Heart right ventricle (tissue), 16 donors: ENCODE data around the gene ACTR3. TPM values are rescaled to one million over a fixed set of nuclear protein-coding genes. Genes with fewer than 3 reads are reported as not detected.

Experiments used
- ATAC-seq, 8 donors: fragments of 200-7000 bp; cut with Tn5 transposase; one replicate each; pipeline ENCODE4 v1.9.1; 2020; ENCODE audit warnings: mild to moderate bottlenecking in 8 of 8, moderate library complexity in 8 of 8, moderate number of reproducible peaks in 1 of 8
- DNase-seq, 2 donors: peaks; one replicate each; pipeline ENCODE4 v3.0.0-alpha.2; 2020
- H3K27ac ChIP-seq, 10 donors: fragments of 200-600 bp; sonication (generic) in 2 of 10; one replicate each; pipeline versions ENCODE4 v1.5.0 to v1.8.0; 2020 to 2022; ENCODE audit warnings: mild to moderate bottlenecking in 3 of 10
- H3K27me3 ChIP-seq, 7 donors: fragments of 200-600 bp; one replicate each; pipeline ENCODE4 v1.8.0; 2021 to 2022; ENCODE audit warnings: mild to moderate bottlenecking in 2 of 7
- H3K36me3 ChIP-seq, 9 donors: fragments of 200-600 bp; sonication (generic) in 1 of 9; one replicate each; pipeline versions ENCODE4 v1.5.0 to v1.8.0; 2020 to 2022; ENCODE audit warnings: mild to moderate bottlenecking in 2 of 9
- H3K4me1 ChIP-seq, 9 donors: fragments of 200-600 bp; sonication (generic) in 1 of 9; one replicate each; pipeline versions ENCODE4 v1.5.0 to v1.8.0; 2020 to 2022; ENCODE audit warnings: mild to moderate bottlenecking in 4 of 9
- H3K4me3 ChIP-seq, 10 donors: fragments of 200-600 bp; sonication (generic) in 2 of 10; one replicate each; pipeline versions ENCODE4 v1.5.0 to v1.8.0; 2020 to 2022; ENCODE audit warnings: mild to moderate bottlenecking in 7 of 10, moderate library complexity in 2 of 10
- H3K9me3 ChIP-seq, 11 donors: fragments of 200-600 bp in 10 of 11; sonication (generic) in 2 of 11; one replicate each; pipeline versions ENCODE4 v1.5.0 to v1.8.0; 2013 to 2022; ENCODE audit warnings: mild to moderate bottlenecking in 2 of 11, control low read depth in 1 of 11, moderate library complexity in 1 of 11
- WGBS, 2 donors: extraction: QIAGEN DNeasy Blood & Tissue Kit; methylation state at CpG; one replicate each; pipeline ENCODE4 v1.1.7; 2013; ENCODE audit warnings: inconsistent platforms in 1 of 2; 5-methylcytosine and 5-hydroxymethylcytosine counted together
- intact Hi-C, 10 donors: fragments of 100-400 bp; cut with DNase I; formaldehyde crosslinking; loops; one replicate each; pipeline versions ENCODE4 v1.11.1 to v1.14.2; 2022
- polyA plus RNA-seq, 2 donors: library from polyadenylated mRNA; stranded (reverse); fragments of 200-250 nt; gene quantifications; one replicate each; pipeline ENCODE4 v1.2.3, GENCODE V29; 2013
- total RNA-seq, 10 donors: library from RNA; stranded (reverse); fragmentation: NEBNext Ultra II Directional in 3 of 10; extraction: Animal tissue kit (Norgen Biotek cat#: 25700) in 3 of 10; gene quantifications; one replicate each; pipeline versions ENCODE4 v1.2.1 to v1.2.4, GENCODE V29; 2021 to 2023
- TF ChIP-seq, protein P1 (sequence below), 9 donors: fragments of 200-600 bp; sonication (generic) in 2 of 9; IDR thresholded peaks; one replicate each; pipeline versions ENCODE4 v1.5.0 to v1.8.0; 2021 to 2022; ENCODE audit warnings: antibody characterized with exemption in 9 of 9, mild to moderate bottlenecking in 5 of 9, moderate library complexity in 1 of 9
- donor health status: Arrhythmogenic right ventricular cardiomyopathy.
- donor health status: ischemic (EF 13 %, LVEDD 7.1; RV severe dilation, severe dysfunction).
- donor health status: healthy with polysubstance abuse.
- donor health status: DM: no; HTN: yes; CAD: no.
- donor health status: DM: no; HTN: no; CAD: no.
- donor health status: ischemic (EF 25% LVEDD 6.9; RV normal size, moderate dysfunction).
- donor health status: ischemic (EF 25% LVEDD 5.7; RV mildly dilated, moderate dysfunction).
- donor health status: healthy.
- donor health status: DM: yes; HTN: yes; CAD: no.
- donor health status: Ischemic cardiomyopathy.
- donor health status: ischemic (EF 35%, LVEDD 5.7; RV mildly dilated, moderate dysfunction).
- donor health status: nonischemic (EF 11% LVEDD 7.7; RV severe dilation, severe dysfunction).
- donor health status: DM: yes; HTN: yes; CAD: no.
- donor health status: PGD.
- donor health status: ischemic (EF 29% LVEDD 5.4; RV normal size, mild dysfunction).
- donor health status: nonischemic (EF 23%, LVEDD 6.1; RV moderate dilation, normal function).

The ACTR3 gene
- total and polyA plus RNA-seq, 12 donors, result 12.7 to 167 (median 112) TPM

GRCh38 chr2:113875135-113875534 is 14.8 kb upstream of the ACTR3 start:
- H3K4me1 ChIP-seq, result peaks cover 0 to 45% (median 10%) of the 10 kb centered on the region in 9 donors
- no peaks in the 10 kb centered on the region for H3K9me3 ChIP-seq
- no peak overlapping the region for H3K27ac ChIP-seq
- TF ChIP-seq, protein P1, sequence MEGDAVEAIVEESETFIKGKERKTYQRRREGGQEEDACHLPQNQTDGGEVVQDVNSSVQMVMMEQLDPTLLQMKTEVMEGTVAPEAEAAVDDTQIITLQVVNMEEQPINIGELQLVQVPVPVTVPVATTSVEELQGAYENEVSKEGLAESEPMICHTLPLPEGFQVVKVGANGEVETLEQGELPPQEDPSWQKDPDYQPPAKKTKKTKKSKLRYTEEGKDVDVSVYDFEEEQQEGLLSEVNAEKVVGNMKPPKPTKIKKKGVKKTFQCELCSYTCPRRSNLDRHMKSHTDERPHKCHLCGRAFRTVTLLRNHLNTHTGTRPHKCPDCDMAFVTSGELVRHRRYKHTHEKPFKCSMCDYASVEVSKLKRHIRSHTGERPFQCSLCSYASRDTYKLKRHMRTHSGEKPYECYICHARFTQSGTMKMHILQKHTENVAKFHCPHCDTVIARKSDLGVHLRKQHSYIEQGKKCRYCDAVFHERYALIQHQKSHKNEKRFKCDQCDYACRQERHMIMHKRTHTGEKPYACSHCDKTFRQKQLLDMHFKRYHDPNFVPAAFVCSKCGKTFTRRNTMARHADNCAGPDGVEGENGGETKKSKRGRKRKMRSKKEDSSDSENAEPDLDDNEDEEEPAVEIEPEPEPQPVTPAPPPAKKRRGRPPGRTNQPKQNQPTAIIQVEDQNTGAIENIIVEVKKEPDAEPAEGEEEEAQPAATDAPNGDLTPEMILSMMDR (IDR thresholded peaks at IDR 0.05), result no peak
- no peak for DNase-seq
- 84 to 88% methylated on average over 2 of the region's 2 CpGs for WGBS, 2 donors
- no peaks in the 10 kb centered on the region for H3K36me3 ChIP-seq
- ATAC-seq, result no peak
- H3K4me3 ChIP-seq, result no peak overlapping the region
- H3K27me3 ChIP-seq, result no peaks in the 10 kb centered on the region
- intact Hi-C loops, result no loop called here

DNA sequence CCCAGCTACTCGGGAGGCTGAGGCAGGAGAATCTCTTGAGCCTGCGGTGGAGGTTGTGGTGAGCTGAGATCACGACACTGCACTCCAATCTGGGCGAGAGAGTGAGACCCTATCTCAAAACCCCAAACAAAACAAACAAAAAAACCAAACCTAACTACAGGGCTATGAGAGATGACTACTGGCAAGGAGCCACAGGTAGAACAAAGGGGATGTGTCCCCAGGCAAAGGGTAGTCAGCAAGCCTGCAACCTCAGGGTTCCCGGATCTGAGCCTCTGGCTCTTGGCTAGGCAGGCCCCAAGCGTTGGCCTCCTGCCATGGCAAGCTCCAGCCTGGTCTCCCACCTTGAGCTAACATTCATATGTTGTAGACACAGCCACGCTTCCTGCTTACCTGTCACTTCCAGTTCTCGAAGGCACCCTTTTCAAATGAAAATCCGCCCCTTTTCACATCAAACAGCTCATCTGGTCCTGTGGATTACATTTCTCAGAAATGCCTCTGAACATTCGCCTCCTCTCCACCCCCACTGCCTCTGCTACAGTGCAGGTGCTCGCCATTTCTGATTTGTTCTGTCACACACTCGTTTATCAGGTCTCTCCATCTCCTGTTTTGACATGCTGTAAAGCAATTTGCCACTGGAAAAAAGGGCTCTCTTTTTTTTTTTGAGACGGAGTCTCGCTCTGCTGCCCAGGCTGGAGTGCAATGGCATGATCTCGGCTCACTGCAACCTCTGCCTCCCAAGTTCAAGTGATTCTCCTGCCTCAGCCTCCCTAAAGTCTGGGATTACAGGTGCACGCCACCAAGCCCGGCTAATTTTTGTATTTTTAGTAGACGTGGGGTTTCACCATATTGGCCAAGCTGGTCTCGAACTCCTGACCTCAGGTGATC is 13.1 kb upstream of the ACTR3 start:
- TF ChIP-seq, protein P1 (IDR thresholded peaks at IDR 0.05), result no peak
- Histone ChIP-seq H3K4me1 (peaks cover 0 to 45% (median 10%) of the 10 kb centered on the region in 9 donors), H3K4me3 (no peak overlapping the region), H3K27me3 (no peaks in the 10 kb centered on the region), H3K36me3 (no peaks in the 10 kb centered on the region), H3K9me3 (no peaks in the 10 kb centered on the region), H3K27ac (peak overlapping the region in 1 of 10 donors; percentile 38)
- intact Hi-C loops, result no loop called here
- DNase-seq (peak in 1 of 2 donors; percentile 19), ATAC-seq (peak in 5 of 8 donors; percentile 17 to 69 (median 31))
- 81 to 82% methylated on average over 19 of the region's 19 CpGs for WGBS, 2 donors

GRCh38 chr2:113877711-113878598 is 11.9 kb upstream of the ACTR3 start:
- TF ChIP-seq, protein P1 (IDR thresholded peaks at IDR 0.05), result no peak
- intact Hi-C loops, result no loop called here
- Histone ChIP-seq H3K27ac (peak overlapping the region in 3 of 10 donors; percentile 10 to 45 (median 18)), H3K9me3 (no peaks in the 10 kb centered on the region), H3K27me3 (no peaks in the 10 kb centered on the region), H3K36me3 (peaks cover 0 to 4% (median 0%) of the 10 kb centered on the region in 9 donors), H3K4me3 (no peak overlapping the region), H3K4me1 (peaks cover 0 to 45% (median 10%) of the 10 kb centered on the region in 9 donors)
- peak in 6 of 8 donors; percentile 46 to 67 (median 58) for ATAC-seq
- DNase-seq, result no peak
- WGBS, 2 donors, result 44 to 61% methylated on average over 4 of the region's 4 CpGs

GRCh38 chr2:113878743-113879142 is 11.1 kb upstream of the ACTR3 start:
- 84 to 86% methylated on average over 1 of the region's 1 CpG for WGBS, 2 donors
- no peak overlapping the region for H3K27ac ChIP-seq
- no peak for DNase-seq

More at GRCh38 chr2:113878743-113879142, 11.1 kb upstream of the ACTR3 start:
- H3K4me3 ChIP-seq, result no peak overlapping the region
- ATAC-seq, result peak in 2 of 8 donors; percentile 13 to 14
- no peaks in the 10 kb centered on the region for H3K9me3 ChIP-seq
- no peaks in the 10 kb centered on the region for H3K27me3 ChIP-seq
- TF ChIP-seq, protein P1 (IDR thresholded peaks at IDR 0.05), result no peak
- intact Hi-C loops, result no loop called here
- peaks cover 0 to 41% (median 10%) of the 10 kb centered on the region in 9 donors for H3K4me1 ChIP-seq
- H3K36me3 ChIP-seq, result peaks cover 0 to 5% (median 0%) of the 10 kb centered on the region in 9 donors
